ENCODE results near the gene PIK3CD.

- no peak for TF ChIP-seq POLR2A (IDR thresholded peaks at IDR 0.05; ENCODE audit: low read length)
- no peak for TF ChIP-seq GATA1 (IDR thresholded peaks at IDR 0.05; ENCODE audit: low read depth, low read length)
Observed at GRCh38 chr1:9766759-9767442, 115.4 kb downstream of the PIK3CD start.

Measured in erythroblast (primary cell).